Ishikawa (cell line): ENCODE results near the gene KLC3.

Source experiments
- CEBPB ChIP-seq: IDR thresholded peaks from 2 replicates; pipeline ENCODE4 v1.6.1; 2012
- EGR1 ChIP-seq: IDR thresholded peaks from 2 replicates; pipeline ENCODE4 v1.6.1; 2012
- MAX ChIP-seq: IDR thresholded peaks from 2 replicates; pipeline ENCODE4 v1.6.1; 2012
- NFIC ChIP-seq: IDR thresholded peaks from 2 replicates; pipeline ENCODE4 v1.6.1; 2012
- RAD21 ChIP-seq: IDR thresholded peaks from 2 replicates; pipeline ENCODE4 v1.6.1; 2012; ENCODE audit warnings: low read depth
- REST ChIP-seq: IDR thresholded peaks from 2 replicates; pipeline ENCODE4 v1.6.1; 2012; ENCODE audit warnings: low read depth, mild to moderate bottlenecking

GRCh38 chr19:45315304-45315703 is 25.2 kb upstream of the KLC3 start:
- TF ChIP-seq CEBPB (no peak), REST (no peak), RAD21 (no peak), EGR1 (no peak), MAX (no peak), NFIC (no peak)
